Measurements from ENCODE around the gene BCL2.

DNA sequence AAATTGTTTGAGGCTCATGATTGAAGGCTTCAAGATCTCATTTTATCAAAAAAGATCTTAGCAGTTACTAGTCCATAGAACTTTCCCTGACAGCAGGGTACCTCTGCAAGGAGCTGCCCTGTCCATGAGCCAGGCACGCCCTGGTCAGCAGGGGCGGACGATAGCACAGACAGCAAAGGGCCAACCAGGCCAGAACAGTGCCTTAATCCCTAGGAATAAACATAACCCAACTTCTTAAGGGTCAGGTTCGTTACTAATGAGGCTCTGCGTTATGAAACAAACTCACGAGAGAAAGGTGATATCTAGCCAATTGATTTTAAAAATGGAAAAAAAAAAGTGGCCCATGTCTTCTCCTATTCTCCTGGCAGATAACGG, 59.2 kb downstream of the BCL2 start:
- TF ChIP-seq, protein P1, sequence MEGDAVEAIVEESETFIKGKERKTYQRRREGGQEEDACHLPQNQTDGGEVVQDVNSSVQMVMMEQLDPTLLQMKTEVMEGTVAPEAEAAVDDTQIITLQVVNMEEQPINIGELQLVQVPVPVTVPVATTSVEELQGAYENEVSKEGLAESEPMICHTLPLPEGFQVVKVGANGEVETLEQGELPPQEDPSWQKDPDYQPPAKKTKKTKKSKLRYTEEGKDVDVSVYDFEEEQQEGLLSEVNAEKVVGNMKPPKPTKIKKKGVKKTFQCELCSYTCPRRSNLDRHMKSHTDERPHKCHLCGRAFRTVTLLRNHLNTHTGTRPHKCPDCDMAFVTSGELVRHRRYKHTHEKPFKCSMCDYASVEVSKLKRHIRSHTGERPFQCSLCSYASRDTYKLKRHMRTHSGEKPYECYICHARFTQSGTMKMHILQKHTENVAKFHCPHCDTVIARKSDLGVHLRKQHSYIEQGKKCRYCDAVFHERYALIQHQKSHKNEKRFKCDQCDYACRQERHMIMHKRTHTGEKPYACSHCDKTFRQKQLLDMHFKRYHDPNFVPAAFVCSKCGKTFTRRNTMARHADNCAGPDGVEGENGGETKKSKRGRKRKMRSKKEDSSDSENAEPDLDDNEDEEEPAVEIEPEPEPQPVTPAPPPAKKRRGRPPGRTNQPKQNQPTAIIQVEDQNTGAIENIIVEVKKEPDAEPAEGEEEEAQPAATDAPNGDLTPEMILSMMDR (IDR thresholded peaks at IDR 0.05): no peak
- TF ChIP-seq POLR2A (IDR thresholded peaks at IDR 0.05): no peak

Data from Peyer's patch (tissue), 4 donors.